Suprapubic skin (tissue), 4 donors: ENCODE data around the gene GRIA1.

ENCODE experiments used
- CTCF ChIP-seq, 2 donors: fragments of 200-600 bp in 1 of 2; fragments of 450-650 bp in 1 of 2; sonication (generic) in 1 of 2; IDR thresholded peaks; one replicate each; pipeline ENCODE4 v1.5.1; 2016 to 2019; ENCODE audit warnings: antibody characterized with exemption in 2 of 2, mild to moderate bottlenecking in 1 of 2, moderate library complexity in 1 of 2
- EP300 ChIP-seq: sonication (generic); formaldehyde crosslinking; IDR thresholded peaks from one replicate; pipeline ENCODE4 v1.6.1; 2017; ENCODE audit warnings: antibody characterized with exemption
- POLR2A ChIP-seq, 2 donors: fragments of 450-650 bp; IDR thresholded peaks; one replicate each; pipeline ENCODE4 v1.6.1; 2017; ENCODE audit warnings: antibody characterized with exemption in 2 of 2, mild to moderate bottlenecking in 2 of 2, moderate library complexity in 2 of 2
- POLR2AphosphoS5 ChIP-seq, 3 donors: sonication (generic); formaldehyde crosslinking; IDR thresholded peaks; one replicate each; pipeline ENCODE4 v1.6.1; 2017; ENCODE audit warnings: antibody characterized with exemption in 3 of 3

GRCh38 chr5:153641183-153641688 lies 150.8 kb downstream of the GRIA1 start:
- TF ChIP-seq POLR2AphosphoS5 (IDR thresholded peaks at IDR 0.05) = no peak
- TF ChIP-seq POLR2A (IDR thresholded peaks at IDR 0.05) = no peak
- no peak for TF ChIP-seq CTCF (IDR thresholded peaks at IDR 0.05)
- TF ChIP-seq EP300 = no peak
